H1 (cell line): ENCODE measurements around the gene WNT9A. TPM values are rescaled to one million over a fixed set of nuclear protein-coding genes. Genes with fewer than 3 reads are reported as not detected.

Source experiments
- CHD7 ChIP-seq: fragments of 300-600 bp; sonication (generic); IDR thresholded peaks from 2 replicates; pipeline ENCODE4 v1.7.1; 2012; ENCODE audit warnings: low read length, moderate library complexity, mild to moderate bottlenecking, inconsistent platforms; ENCODE audit not compliant: insufficient replicate concordance
- POLR2A ChIP-seq, 2 experiments: IDR thresholded peaks; 1 replicate in 1 of 2; 2 replicates in 1 of 2; pipeline ENCODE4 v1.6.1; 2011; ENCODE audit warnings: low read depth in 2 of 2, low read length in 2 of 2, mild to moderate bottlenecking in 2 of 2; ENCODE audit errors: control extremely low read depth in 1 of 2
- RNF2 ChIP-seq: fragments of 200-900, 300-1000 bp; sonication (generic); IDR thresholded peaks from 2 replicates; pipeline ENCODE4 v1.7.1; 2016; ENCODE audit warnings: borderline replicate concordance, low read depth, mild to moderate bottlenecking, antibody characterized with exemption, low read length; ENCODE audit not compliant: poor library complexity, severe bottlenecking; ENCODE audit errors: missing control alignments
- SAP30 ChIP-seq: fragments of 300-600 bp; sonication (generic); IDR thresholded peaks from 2 replicates; pipeline ENCODE4 v1.7.1; 2012; ENCODE audit warnings: low read length, moderate library complexity, mild to moderate bottlenecking, inconsistent platforms; ENCODE audit not compliant: insufficient read depth, insufficient replicate concordance
- SRF ChIP-seq: IDR thresholded peaks from 2 replicates; pipeline ENCODE4 v1.6.1; 2011; ENCODE audit warnings: mild to moderate bottlenecking, low read depth, low read length, moderate library complexity
- YY1 ChIP-seq: IDR thresholded peaks from 2 replicates; pipeline ENCODE4 v1.6.1; 2011; ENCODE audit warnings: low read depth, mild to moderate bottlenecking, low read length
- polyA plus RNA-seq, 7 experiments: library from polyadenylated mRNA; depleted of rRNA in 3 of 7; stranded (reverse) in 5 of 7; unstranded in 2 of 7; fragments of >200 nt in 5 of 7; fragments of 200-250 nt in 2 of 7; gene quantifications; 1 replicate in 5 of 7; 2 replicates in 1 of 7; 4 replicates in 1 of 7; pipeline versions ENCODE4 v1.2.1 to v1.2.3, GENCODE V29; 2011 to 2013; ENCODE audit warnings: missing spikeins in 2 of 7, mixed read lengths in 2 of 7
- total RNA-seq: library from RNA; stranded (reverse); fragmentation: NEBNext Ultra II Directional; extraction: Animal tissue kit (Norgen Biotek cat#: 25700); gene quantifications from 2 replicates; pipeline ENCODE4 v1.2.1, GENCODE V29; 2021
- TF ChIP-seq, protein P1 (sequence below): IDR thresholded peaks from 2 replicates; pipeline ENCODE4 v1.6.1; 2012; ENCODE audit warnings: inconsistent platforms
- TF ChIP-seq, protein P2 (sequence below): IDR thresholded peaks from 2 replicates; pipeline ENCODE4 v1.6.1; 2011; ENCODE audit warnings: low read length, improper control_type of control experiment

Gene WNT9A
- total and polyA plus RNA-seq, 2 of the 8 experiments (the other 6 are each of a cell fraction or from before 2014, with no cell fraction given), result 1.1 to 1.5 TPM

DNA sequence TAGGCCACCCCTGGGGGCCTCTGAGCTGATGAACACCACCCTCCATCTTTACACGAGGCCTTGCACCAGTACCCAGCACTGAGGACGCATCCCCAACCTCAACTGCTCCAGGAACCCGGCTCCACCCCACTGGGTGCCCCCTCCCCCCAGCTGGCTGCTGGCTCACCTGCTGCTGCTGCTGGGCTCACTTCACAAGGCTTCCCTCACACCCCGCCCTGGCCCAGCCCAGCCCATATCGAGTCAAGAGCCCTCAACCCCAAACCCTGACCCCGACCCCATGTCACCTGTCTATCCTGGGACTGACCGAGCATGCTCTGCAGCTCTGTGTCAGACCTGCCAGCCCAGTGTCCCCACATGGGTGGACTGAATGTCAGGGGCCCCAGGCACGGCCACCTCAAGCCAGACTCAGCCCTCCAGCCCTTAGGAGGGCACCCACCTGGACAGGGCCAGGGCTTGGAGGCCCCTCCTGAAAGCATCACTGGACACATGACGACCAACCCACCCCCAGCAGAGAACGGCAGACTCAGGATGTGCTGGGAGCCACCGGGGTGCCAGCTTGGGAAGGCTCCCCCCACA is 21.4 kb downstream of the WNT9A start (continued):
- TF ChIP-seq CHD7, result no peak
- TF ChIP-seq SAP30, result no peak
- no peak for TF ChIP-seq POLR2A (IDR thresholded peaks at IDR 0.05; ENCODE audit: control extremely low read depth in 1 of 2, low read depth in 2 of 2, low read length in 2 of 2)
- TF ChIP-seq SRF, result no peak
- TF ChIP-seq, protein P1, sequence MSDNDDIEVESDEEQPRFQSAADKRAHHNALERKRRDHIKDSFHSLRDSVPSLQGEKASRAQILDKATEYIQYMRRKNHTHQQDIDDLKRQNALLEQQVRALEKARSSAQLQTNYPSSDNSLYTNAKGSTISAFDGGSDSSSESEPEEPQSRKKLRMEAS, result no peak
- TF ChIP-seq, protein P2, sequence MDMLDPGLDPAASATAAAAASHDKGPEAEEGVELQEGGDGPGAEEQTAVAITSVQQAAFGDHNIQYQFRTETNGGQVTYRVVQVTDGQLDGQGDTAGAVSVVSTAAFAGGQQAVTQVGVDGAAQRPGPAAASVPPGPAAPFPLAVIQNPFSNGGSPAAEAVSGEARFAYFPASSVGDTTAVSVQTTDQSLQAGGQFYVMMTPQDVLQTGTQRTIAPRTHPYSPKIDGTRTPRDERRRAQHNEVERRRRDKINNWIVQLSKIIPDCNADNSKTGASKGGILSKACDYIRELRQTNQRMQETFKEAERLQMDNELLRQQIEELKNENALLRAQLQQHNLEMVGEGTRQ, result no peak
- no peak for TF ChIP-seq YY1
- no peak for TF ChIP-seq RNF2
